ENCODE results near the gene CDC42BPB. TPM values are rescaled to one million over a fixed set of nuclear protein-coding genes. Genes with fewer than 3 reads are reported as not detected.

The CDC42BPB gene
- total RNA-seq, 4 donors from 2014 or later: 90.7 to 153 (median 101) TPM

DNA sequence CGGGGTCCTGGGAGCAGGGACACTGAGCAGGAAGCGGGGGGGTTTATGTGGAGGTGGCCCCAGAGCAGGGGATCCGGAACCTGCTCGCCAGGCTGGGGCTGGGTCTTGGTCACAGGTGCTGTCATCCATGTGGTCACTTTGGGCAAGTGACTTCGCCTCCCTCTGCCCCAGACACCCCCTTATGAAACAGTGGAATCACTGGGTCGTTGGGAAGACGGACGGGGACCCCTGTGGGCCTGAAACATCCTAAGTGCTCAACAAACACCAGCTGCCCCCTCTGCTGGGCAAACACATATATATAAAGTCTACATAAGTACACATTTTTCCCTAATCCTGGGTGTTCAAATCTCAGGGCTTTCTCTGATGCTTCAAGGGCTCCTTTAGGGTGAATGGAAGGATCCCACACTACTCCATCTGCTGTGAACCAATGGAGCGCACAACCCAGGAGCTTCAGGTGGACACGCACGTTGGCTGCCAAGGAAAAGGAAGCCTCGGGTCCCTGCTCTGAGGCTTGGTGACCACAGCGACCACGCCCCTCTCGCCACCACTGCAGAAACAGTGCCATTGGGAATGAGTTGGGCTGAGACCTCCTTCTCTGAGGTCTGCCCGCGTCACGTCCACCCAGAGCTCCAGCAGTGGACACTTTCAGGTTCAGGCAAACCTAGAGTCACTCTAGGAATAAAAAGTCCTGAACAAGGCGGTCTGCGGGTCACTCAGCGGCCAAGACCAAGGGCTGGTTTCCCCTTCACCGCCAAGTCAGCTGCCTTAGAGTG lies 54.6 kb downstream of the CDC42BPB start:
- no peak for DNase-seq
- no peak for TF ChIP-seq POLR2A (IDR thresholded peaks at IDR 0.05)
- TF ChIP-seq, protein P1, sequence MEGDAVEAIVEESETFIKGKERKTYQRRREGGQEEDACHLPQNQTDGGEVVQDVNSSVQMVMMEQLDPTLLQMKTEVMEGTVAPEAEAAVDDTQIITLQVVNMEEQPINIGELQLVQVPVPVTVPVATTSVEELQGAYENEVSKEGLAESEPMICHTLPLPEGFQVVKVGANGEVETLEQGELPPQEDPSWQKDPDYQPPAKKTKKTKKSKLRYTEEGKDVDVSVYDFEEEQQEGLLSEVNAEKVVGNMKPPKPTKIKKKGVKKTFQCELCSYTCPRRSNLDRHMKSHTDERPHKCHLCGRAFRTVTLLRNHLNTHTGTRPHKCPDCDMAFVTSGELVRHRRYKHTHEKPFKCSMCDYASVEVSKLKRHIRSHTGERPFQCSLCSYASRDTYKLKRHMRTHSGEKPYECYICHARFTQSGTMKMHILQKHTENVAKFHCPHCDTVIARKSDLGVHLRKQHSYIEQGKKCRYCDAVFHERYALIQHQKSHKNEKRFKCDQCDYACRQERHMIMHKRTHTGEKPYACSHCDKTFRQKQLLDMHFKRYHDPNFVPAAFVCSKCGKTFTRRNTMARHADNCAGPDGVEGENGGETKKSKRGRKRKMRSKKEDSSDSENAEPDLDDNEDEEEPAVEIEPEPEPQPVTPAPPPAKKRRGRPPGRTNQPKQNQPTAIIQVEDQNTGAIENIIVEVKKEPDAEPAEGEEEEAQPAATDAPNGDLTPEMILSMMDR (IDR thresholded peaks at IDR 0.05): no peak
- peaks cover 0 to 2% of the 10 kb centered on the region in 2 donors for H3K4me1 ChIP-seq
- intact Hi-C loops (cut with DNase I): no loop called here
- no peaks in the 10 kb centered on the region for H3K9me3 ChIP-seq
- no peak overlapping the region for H3K27ac ChIP-seq
- no peaks in the 10 kb centered on the region for H3K27me3 ChIP-seq
- H3K36me3 ChIP-seq: peaks cover 21 to 28% of the 10 kb centered on the region in 2 donors
- no peak overlapping the region for H3K4me3 ChIP-seq (replicated peaks in 1 of 3)
- 94 to 96% methylated on average over 15 to 22 of the region's 22 CpGs for WGBS, 2 donors

DNA sequence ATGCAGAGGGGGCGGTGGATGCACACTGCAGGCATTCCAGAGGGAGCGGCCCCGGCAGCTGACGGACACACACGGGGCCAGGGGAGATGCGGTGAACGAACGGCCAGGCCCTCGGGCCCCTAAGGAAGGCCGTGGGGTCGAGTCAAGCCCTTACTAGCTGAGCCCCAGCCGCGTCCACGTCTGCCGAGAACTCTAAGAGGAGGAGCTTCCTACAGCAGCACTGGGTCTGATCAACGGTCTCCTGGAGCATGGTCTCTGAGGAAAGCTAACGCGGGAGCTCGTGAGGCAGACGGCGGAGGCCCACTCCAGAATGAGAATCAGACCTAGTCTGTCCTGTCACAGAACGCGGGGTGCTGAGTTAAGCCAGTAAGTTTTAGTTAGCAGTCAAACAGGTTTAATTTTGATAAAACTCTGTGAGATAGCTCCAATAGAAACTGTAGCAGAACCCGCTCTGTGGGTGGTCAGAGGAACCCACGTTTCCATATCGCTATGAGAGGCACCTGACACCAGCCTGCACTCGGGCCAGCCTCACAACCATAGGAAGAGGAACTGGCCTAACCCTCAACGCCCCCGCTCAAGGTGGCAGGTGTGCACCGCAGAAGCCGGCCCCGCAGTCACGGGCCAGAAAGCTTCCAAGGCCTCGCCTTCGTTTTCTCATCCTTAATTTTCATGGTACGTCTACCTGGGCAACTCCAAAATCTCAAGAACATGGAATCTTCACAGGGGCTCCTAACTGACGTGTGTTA lies 55.5 kb downstream of the CDC42BPB start:
- DNase-seq: no peak
- intact Hi-C loops (cut with DNase I): no loop called here
- H3K9me3 ChIP-seq: no peaks in the 10 kb centered on the region
- no peak overlapping the region for H3K4me3 ChIP-seq (replicated peaks in 1 of 3)
- H3K27ac ChIP-seq: no peak overlapping the region
- H3K27me3 ChIP-seq: no peaks in the 10 kb centered on the region
- TF ChIP-seq, protein P1 (IDR thresholded peaks at IDR 0.05): no peak
- TF ChIP-seq POLR2A (IDR thresholded peaks at IDR 0.05): no peak
- H3K4me1 ChIP-seq: no peaks in the 10 kb centered on the region
- 88 to 92% methylated on average over 33 to 37 of the region's 37 CpGs for WGBS, 2 donors
- H3K36me3 ChIP-seq: peaks cover 26 to 30% of the 10 kb centered on the region in 2 donors

DNA sequence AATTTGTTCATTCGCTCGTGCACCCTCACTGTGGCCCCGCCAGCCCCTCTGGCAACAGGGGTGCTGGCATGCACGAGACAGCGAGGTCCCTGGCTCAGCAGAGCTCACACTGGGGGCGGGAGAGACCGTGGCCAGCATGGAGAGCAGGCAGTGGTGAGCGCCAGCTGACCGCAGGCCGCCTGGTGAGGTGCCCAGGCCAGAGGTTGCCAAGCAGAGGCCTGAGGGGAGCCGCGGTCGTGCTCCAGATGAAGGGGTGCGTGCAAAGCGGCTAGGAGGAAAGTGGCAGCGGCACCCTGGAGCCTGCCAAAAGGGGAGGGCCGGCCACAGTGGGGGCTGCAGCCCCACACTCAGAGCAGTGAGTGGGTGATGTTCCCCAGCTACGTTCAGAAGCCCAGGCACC lies 56.1 kb downstream of the CDC42BPB start:
- no peaks in the 10 kb centered on the region for H3K4me1 ChIP-seq
- intact Hi-C loops (cut with DNase I): no loop called here
- H3K27me3 ChIP-seq: no peaks in the 10 kb centered on the region
- H3K4me3 ChIP-seq (replicated peaks in 1 of 3): no peak overlapping the region
- H3K36me3 ChIP-seq: peaks cover 26 to 31% of the 10 kb centered on the region in 2 donors
- DNase-seq: no peak
- 87 to 94% methylated on average over 18 of the region's 18 CpGs for WGBS, 2 donors
- H3K27ac ChIP-seq: no peak overlapping the region
- TF ChIP-seq, protein P1 (IDR thresholded peaks at IDR 0.05): no peak
- TF ChIP-seq POLR2A (IDR thresholded peaks at IDR 0.05): no peak
- H3K9me3 ChIP-seq: no peaks in the 10 kb centered on the region

DNA sequence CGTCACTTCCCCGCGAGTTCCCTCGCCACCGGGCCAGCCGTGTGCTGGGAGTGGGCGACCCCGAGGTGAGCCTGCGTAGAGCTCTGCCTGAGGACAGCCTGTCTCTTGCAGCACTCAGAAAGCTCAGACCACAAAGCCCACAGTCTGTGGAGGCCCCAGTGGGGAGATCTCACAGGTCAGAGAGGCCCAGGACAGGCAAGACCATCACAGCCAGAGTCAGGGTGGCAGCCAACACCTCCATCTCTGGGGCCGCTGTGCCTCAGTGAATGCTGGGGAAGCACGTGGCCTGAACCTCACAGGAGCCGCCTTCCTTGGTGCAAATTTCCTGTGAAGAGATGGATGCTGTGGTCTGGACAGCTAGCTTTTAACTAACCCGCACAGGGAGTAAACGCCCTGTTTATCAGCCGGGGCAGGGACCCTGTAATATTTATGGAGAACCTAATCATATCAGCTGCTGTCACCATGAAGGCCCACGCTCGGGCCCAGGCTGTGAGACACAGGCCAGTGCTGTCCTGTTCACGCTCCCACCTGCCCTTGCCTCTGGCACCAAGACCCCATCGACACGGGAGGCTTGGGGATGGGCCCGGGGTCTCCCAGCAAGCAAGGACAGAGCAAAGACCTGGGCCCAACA lies 56.9 kb downstream of the CDC42BPB start:
- H3K36me3 ChIP-seq: peaks cover 28 to 31% of the 10 kb centered on the region in 2 donors
- TF ChIP-seq, protein P1 (IDR thresholded peaks at IDR 0.05): no peak
- TF ChIP-seq POLR2A (IDR thresholded peaks at IDR 0.05): no peak
- intact Hi-C loops (cut with DNase I): no loop called here
- no peak overlapping the region for H3K4me3 ChIP-seq (replicated peaks in 1 of 3)
- H3K27ac ChIP-seq: no peak overlapping the region
- no peaks in the 10 kb centered on the region for H3K9me3 ChIP-seq
- H3K4me1 ChIP-seq: no peaks in the 10 kb centered on the region
- DNase-seq: no peak
- H3K27me3 ChIP-seq: no peaks in the 10 kb centered on the region
- WGBS, 2 donors: 92 to 93% methylated on average over 15 to 16 of the region's 21 CpGs
